GM21723 (cell line): ENCODE measurements around the gene SLC12A7.
"Not testable (repeated sequence)": the region's sequence is repeated elsewhere in the genome, so short reads cannot be mapped to it uniquely, and the experiment has no call there.

Experiments
- ATAC-seq: cut with Tn5 transposase; IDR thresholded peaks from one replicate; pipeline ENCODE4 v1.9.1; 2021; ENCODE audit warnings: mild to moderate bottlenecking, moderate library complexity; ENCODE audit not compliant: unreplicated experiment

Gene SLC12A7

GRCh38 chr5:1127959-1128785 lies 16.3 kb upstream of the SLC12A7 start:
- no peak for ATAC-seq

GRCh38 chr5:1125695-1126094 lies 13.8 kb upstream of the SLC12A7 start:
- ATAC-seq, result not testable (repeated sequence)

- ATAC-seq, result no peak
These were observed 13.1 kb upstream of the SLC12A7 start for GRCh38 chr5:1125030-1125357.

GRCh38 chr5:1124205-1125029 lies 12.6 kb upstream of the SLC12A7 start:
- ATAC-seq, result no peak

GRCh38 chr5:1123418-1124147 lies 11.7 kb upstream of the SLC12A7 start:
- ATAC-seq, result no peak

- ATAC-seq, result no peak
These were observed 10.8 kb upstream of the SLC12A7 start for GRCh38 chr5:1122511-1123294.

- no peak for ATAC-seq
These were observed 10.0 kb upstream of the SLC12A7 start for GRCh38 chr5:1121891-1122290.

- ATAC-seq, result no peak
These were observed 9.2 kb upstream of the SLC12A7 start for GRCh38 chr5:1121044-1121443.

GRCh38 chr5:1120236-1120999 lies 8.6 kb upstream of the SLC12A7 start:
- ATAC-seq, result no peak

GRCh38 chr5:1119312-1119831 lies 7.5 kb upstream of the SLC12A7 start:
- no peak for ATAC-seq

- ATAC-seq, result no peak
These were observed 6.9 kb upstream of the SLC12A7 start for GRCh38 chr5:1118738-1119137.

- ATAC-seq, result no peak
These were observed 6.4 kb upstream of the SLC12A7 start for GRCh38 chr5:1118231-1118698.

- no peak for ATAC-seq
These were observed 5.1 kb upstream of the SLC12A7 start for GRCh38 chr5:1116977-1117376.

- no peak for ATAC-seq
These were observed 4.4 kb upstream of the SLC12A7 start for GRCh38 chr5:1116109-1116740.

GRCh38 chr5:1115123-1115815 lies 3.4 kb upstream of the SLC12A7 start:
- no peak for ATAC-seq

- no peak for ATAC-seq
These were observed 2.1 kb upstream of the SLC12A7 start for GRCh38 chr5:1113805-1114586.

GRCh38 chr5:1113332-1113690 lies 1.4 kb upstream of the SLC12A7 start:
- no peak for ATAC-seq
